Liver (tissue), 3 donors: ENCODE data around the gene DPP6.

Source experiments
- EGR1 ChIP-seq, 2 donors: IDR thresholded peaks; 2 replicates each; pipeline ENCODE4 v1.6.1; 2016 to 2018; ENCODE audit warnings: antibody characterized with exemption in 2 of 2, low read depth in 2 of 2
- GABPA ChIP-seq, 2 donors: IDR thresholded peaks in 1 of 2; conservative IDR thresholded peaks in 1 of 2; 2 replicates each; pipeline ENCODE4 v1.6.1; 2016; ENCODE audit warnings: antibody characterized with exemption in 2 of 2, mild to moderate bottlenecking in 1 of 2, moderate library complexity in 1 of 2
- JUND ChIP-seq, 2 donors: IDR thresholded peaks; 2 replicates each; pipeline ENCODE4 v1.6.1; 2016; ENCODE audit warnings: antibody characterized with exemption in 2 of 2
- TF ChIP-seq, protein P1 (sequence below): IDR thresholded peaks from 2 replicates; pipeline ENCODE4 v1.6.1; 2016; ENCODE audit warnings: antibody characterized with exemption
- TF ChIP-seq, protein P2 (sequence below): fragments of 150-350 bp; IDR thresholded peaks from 2 replicates; pipeline ENCODE4 v1.5.1; 2017; ENCODE audit warnings: improper control_type of control experiment, low read depth, low read length; ENCODE audit not compliant: missing input control
- TF ChIP-seq, protein P3 (sequence below): IDR thresholded peaks from 2 replicates; pipeline ENCODE4 v1.6.1; 2016; ENCODE audit warnings: antibody characterized with exemption, mild to moderate bottlenecking
- TF ChIP-seq, protein P4 (sequence below): IDR thresholded peaks from 2 replicates; pipeline ENCODE4 v1.6.1; 2016; ENCODE audit warnings: antibody characterized with exemption
- TF ChIP-seq, protein P5 (sequence below): IDR thresholded peaks from 2 replicates; pipeline ENCODE4 v1.6.1; 2016; ENCODE audit warnings: antibody characterized with exemption
- donor health status: healthy.
- donor health status: healthy.

DNA sequence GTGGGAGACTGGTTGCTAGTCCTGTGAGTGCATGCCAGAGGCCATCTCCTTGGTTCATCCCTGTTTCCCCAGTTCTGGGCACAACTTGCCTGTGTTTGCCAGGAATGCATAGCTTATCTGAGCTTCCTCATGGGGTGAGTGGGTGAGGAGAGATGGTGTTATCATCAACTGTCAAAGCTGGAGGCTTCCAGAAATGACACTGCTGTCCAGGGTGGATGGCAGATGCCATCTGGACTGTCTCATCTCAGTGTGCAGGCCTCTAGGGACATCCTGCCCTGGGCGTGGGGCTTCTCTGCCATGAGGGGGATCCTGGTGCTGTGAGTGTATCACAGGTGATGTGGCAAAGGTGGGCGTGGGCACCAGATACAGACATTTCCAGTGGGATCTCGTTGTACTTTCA, 328.6 kb downstream of the DPP6 start:
- TF ChIP-seq, protein P1, sequence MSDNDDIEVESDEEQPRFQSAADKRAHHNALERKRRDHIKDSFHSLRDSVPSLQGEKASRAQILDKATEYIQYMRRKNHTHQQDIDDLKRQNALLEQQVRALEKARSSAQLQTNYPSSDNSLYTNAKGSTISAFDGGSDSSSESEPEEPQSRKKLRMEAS, result no peak
- TF ChIP-seq, protein P2, sequence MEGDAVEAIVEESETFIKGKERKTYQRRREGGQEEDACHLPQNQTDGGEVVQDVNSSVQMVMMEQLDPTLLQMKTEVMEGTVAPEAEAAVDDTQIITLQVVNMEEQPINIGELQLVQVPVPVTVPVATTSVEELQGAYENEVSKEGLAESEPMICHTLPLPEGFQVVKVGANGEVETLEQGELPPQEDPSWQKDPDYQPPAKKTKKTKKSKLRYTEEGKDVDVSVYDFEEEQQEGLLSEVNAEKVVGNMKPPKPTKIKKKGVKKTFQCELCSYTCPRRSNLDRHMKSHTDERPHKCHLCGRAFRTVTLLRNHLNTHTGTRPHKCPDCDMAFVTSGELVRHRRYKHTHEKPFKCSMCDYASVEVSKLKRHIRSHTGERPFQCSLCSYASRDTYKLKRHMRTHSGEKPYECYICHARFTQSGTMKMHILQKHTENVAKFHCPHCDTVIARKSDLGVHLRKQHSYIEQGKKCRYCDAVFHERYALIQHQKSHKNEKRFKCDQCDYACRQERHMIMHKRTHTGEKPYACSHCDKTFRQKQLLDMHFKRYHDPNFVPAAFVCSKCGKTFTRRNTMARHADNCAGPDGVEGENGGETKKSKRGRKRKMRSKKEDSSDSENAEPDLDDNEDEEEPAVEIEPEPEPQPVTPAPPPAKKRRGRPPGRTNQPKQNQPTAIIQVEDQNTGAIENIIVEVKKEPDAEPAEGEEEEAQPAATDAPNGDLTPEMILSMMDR, result no peak
- TF ChIP-seq, protein P3, sequence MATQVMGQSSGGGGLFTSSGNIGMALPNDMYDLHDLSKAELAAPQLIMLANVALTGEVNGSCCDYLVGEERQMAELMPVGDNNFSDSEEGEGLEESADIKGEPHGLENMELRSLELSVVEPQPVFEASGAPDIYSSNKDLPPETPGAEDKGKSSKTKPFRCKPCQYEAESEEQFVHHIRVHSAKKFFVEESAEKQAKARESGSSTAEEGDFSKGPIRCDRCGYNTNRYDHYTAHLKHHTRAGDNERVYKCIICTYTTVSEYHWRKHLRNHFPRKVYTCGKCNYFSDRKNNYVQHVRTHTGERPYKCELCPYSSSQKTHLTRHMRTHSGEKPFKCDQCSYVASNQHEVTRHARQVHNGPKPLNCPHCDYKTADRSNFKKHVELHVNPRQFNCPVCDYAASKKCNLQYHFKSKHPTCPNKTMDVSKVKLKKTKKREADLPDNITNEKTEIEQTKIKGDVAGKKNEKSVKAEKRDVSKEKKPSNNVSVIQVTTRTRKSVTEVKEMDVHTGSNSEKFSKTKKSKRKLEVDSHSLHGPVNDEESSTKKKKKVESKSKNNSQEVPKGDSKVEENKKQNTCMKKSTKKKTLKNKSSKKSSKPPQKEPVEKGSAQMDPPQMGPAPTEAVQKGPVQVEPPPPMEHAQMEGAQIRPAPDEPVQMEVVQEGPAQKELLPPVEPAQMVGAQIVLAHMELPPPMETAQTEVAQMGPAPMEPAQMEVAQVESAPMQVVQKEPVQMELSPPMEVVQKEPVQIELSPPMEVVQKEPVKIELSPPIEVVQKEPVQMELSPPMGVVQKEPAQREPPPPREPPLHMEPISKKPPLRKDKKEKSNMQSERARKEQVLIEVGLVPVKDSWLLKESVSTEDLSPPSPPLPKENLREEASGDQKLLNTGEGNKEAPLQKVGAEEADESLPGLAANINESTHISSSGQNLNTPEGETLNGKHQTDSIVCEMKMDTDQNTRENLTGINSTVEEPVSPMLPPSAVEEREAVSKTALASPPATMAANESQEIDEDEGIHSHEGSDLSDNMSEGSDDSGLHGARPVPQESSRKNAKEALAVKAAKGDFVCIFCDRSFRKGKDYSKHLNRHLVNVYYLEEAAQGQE, result no peak
- TF ChIP-seq, protein P4, sequence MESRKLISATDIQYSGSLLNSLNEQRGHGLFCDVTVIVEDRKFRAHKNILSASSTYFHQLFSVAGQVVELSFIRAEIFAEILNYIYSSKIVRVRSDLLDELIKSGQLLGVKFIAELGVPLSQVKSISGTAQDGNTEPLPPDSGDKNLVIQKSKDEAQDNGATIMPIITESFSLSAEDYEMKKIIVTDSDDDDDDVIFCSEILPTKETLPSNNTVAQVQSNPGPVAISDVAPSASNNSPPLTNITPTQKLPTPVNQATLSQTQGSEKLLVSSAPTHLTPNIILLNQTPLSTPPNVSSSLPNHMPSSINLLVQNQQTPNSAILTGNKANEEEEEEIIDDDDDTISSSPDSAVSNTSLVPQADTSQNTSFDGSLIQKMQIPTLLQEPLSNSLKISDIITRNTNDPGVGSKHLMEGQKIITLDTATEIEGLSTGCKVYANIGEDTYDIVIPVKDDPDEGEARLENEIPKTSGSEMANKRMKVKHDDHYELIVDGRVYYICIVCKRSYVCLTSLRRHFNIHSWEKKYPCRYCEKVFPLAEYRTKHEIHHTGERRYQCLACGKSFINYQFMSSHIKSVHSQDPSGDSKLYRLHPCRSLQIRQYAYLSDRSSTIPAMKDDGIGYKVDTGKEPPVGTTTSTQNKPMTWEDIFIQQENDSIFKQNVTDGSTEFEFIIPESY, result no peak
- TF ChIP-seq GABPA (IDR thresholded peaks at IDR 0.05 in 1 of 2, conservative IDR thresholded peaks at IDR 0.05 in 1 of 2) (no peak), EGR1 (IDR thresholded peaks at IDR 0.05; ENCODE audit: low read depth in 2 of 2) (no peak), JUND (IDR thresholded peaks at IDR 0.05) (no peak)
- TF ChIP-seq, protein P5, sequence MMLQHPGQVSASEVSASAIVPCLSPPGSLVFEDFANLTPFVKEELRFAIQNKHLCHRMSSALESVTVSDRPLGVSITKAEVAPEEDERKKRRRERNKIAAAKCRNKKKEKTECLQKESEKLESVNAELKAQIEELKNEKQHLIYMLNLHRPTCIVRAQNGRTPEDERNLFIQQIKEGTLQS, result no peak
